Measurements from ENCODE around the gene MCM10.

MCM10 gene

GRCh38 chr10:13201132-13201531 lies 39.8 kb downstream of the MCM10 start:
- DNase-seq = no peak
- Histone ChIP-seq H3K4me1 (no peaks in the 10 kb centered on the region), H3K27me3 (no peaks in the 10 kb centered on the region), H3K9me3 (no peaks in the 10 kb centered on the region), H3K4me3 (ENCODE audit: low read depth, low read length) (no peak overlapping the region), H3K36me3 (peaks cover 54% of the 10 kb centered on the region)
- no peak for TF ChIP-seq CTCF (IDR thresholded peaks at IDR 0.05; ENCODE audit: low read depth, low read length)

- Histone ChIP-seq H3K4me1 (no peaks in the 10 kb centered on the region), H3K4me3 (ENCODE audit: low read depth, low read length) (no peak overlapping the region), H3K27me3 (no peaks in the 10 kb centered on the region), H3K36me3 (peaks cover 47% of the 10 kb centered on the region), H3K9me3 (no peaks in the 10 kb centered on the region)
- DNase-seq = no peak
- TF ChIP-seq CTCF (IDR thresholded peaks at IDR 0.05; ENCODE audit: low read depth, low read length) = no peak
These were observed 44.7 kb downstream of the MCM10 start for GRCh38 chr10:13206091-13206490.

GRCh38 chr10:13206546-13207443 lies 45.4 kb downstream of the MCM10 start:
- Histone ChIP-seq H3K4me1 (no peaks in the 10 kb centered on the region), H3K4me3 (ENCODE audit: low read depth, low read length) (no peak overlapping the region), H3K36me3 (peaks cover 42% of the 10 kb centered on the region), H3K9me3 (no peaks in the 10 kb centered on the region), H3K27me3 (no peaks in the 10 kb centered on the region)
- no peak for DNase-seq
- TF ChIP-seq CTCF (IDR thresholded peaks at IDR 0.05; ENCODE audit: low read depth, low read length) = peak; percentile 54

- no peak for TF ChIP-seq CTCF (IDR thresholded peaks at IDR 0.05; ENCODE audit: low read depth, low read length)
- Histone ChIP-seq H3K9me3 (no peaks in the 10 kb centered on the region), H3K27me3 (no peaks in the 10 kb centered on the region), H3K36me3 (peaks cover 12% of the 10 kb centered on the region), H3K4me3 (ENCODE audit: low read depth, low read length) (no peak overlapping the region), H3K4me1 (no peaks in the 10 kb centered on the region)
- DNase-seq = no peak
These were observed 51.8 kb downstream of the MCM10 start for GRCh38 chr10:13213163-13213562.

- H3K4me1 ChIP-seq = no peaks in the 10 kb centered on the region
- no peaks in the 10 kb centered on the region for H3K36me3 ChIP-seq
- H3K27me3 ChIP-seq = no peaks in the 10 kb centered on the region
- DNase-seq = no peak
- no peak overlapping the region for H3K4me3 ChIP-seq (ENCODE audit: low read depth, low read length)
- no peaks in the 10 kb centered on the region for H3K9me3 ChIP-seq
- TF ChIP-seq CTCF (IDR thresholded peaks at IDR 0.05; ENCODE audit: low read depth, low read length) = no peak
These were observed 57.5 kb downstream of the MCM10 start for GRCh38 chr10:13218878-13219277.
